Measurements from ENCODE around the gene SCD5.

DNA sequence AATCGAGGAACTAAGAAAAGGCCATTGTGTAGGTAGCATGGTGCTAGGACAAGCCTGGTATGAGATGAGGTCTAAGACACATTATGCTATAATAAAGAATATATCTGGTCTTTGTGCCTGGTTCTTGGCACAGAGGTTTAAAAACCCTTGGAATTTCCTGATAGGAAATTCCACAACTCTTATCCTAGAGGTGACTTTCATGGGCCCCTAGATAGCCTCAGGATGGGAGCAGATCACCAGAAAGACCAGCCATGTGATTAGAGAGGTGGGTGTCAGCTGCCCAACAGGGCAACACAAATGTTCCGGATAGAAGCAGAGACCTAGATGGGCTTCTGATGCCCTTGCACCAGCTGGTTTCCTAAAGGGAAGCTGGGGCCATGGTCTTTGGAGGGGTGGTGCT, 107.2 kb downstream of the SCD5 start:
- TF ChIP-seq POLR2A (IDR thresholded peaks at IDR 0.05) = no peak
- TF ChIP-seq, protein P1, sequence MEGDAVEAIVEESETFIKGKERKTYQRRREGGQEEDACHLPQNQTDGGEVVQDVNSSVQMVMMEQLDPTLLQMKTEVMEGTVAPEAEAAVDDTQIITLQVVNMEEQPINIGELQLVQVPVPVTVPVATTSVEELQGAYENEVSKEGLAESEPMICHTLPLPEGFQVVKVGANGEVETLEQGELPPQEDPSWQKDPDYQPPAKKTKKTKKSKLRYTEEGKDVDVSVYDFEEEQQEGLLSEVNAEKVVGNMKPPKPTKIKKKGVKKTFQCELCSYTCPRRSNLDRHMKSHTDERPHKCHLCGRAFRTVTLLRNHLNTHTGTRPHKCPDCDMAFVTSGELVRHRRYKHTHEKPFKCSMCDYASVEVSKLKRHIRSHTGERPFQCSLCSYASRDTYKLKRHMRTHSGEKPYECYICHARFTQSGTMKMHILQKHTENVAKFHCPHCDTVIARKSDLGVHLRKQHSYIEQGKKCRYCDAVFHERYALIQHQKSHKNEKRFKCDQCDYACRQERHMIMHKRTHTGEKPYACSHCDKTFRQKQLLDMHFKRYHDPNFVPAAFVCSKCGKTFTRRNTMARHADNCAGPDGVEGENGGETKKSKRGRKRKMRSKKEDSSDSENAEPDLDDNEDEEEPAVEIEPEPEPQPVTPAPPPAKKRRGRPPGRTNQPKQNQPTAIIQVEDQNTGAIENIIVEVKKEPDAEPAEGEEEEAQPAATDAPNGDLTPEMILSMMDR (IDR thresholded peaks at IDR 0.05) = no peak
